NCI-H2029 treated with DMSO at 0.1 percent for 48 hours (cell line): ENCODE measurements around the gene COL6A3.

Experiments used
- DNase-seq: peaks from one replicate; lab custom pipeline; 2025; lab: John Stamatoyannopoulos, UW

COL6A3 gene

GRCh38 chr2:237413777-237414661 is at the start of gene COL6A3:
Gene COL6A3 (minus strand): TSS chr2:237414164. CDS start chr2:237396817, 17,347 bp downstream.
- no peak for DNase-seq

- DNase-seq: no peak
Observed at GRCh38 chr2:237459741-237460174, 45.8 kb upstream of the COL6A3 start.

GRCh38 chr2:237459226-237459625 is 45.3 kb upstream of the COL6A3 start:
- DNase-seq: no peak

GRCh38 chr2:237458519-237458918 is 44.6 kb upstream of the COL6A3 start:
- no peak for DNase-seq

GRCh38 chr2:237457388-237457941 is 43.5 kb upstream of the COL6A3 start:
- no peak for DNase-seq

GRCh38 chr2:237456200-237456843 is 42.4 kb upstream of the COL6A3 start:
- DNase-seq: peak; percentile 91

- no peak for DNase-seq
Observed at GRCh38 chr2:237455764-237456163, 41.8 kb upstream of the COL6A3 start.

- peak; percentile 20 for DNase-seq
Observed at GRCh38 chr2:237453671-237454070, 39.7 kb upstream of the COL6A3 start.

GRCh38 chr2:237452861-237453260 is 38.9 kb upstream of the COL6A3 start:
- no peak for DNase-seq

GRCh38 chr2:237451643-237452469 is 37.9 kb upstream of the COL6A3 start:
- no peak for DNase-seq

GRCh38 chr2:237450583-237450982 is 36.6 kb upstream of the COL6A3 start:
- DNase-seq: no peak

- no peak for DNase-seq
Observed at GRCh38 chr2:237450108-237450507, 36.1 kb upstream of the COL6A3 start.

- DNase-seq: peak; percentile 19
Observed at GRCh38 chr2:237449193-237449881, 35.4 kb upstream of the COL6A3 start.

- DNase-seq: no peak
Observed at GRCh38 chr2:237448626-237449025, 34.7 kb upstream of the COL6A3 start.

- no peak for DNase-seq
Observed at GRCh38 chr2:237448171-237448570, 34.2 kb upstream of the COL6A3 start.

GRCh38 chr2:237447496-237447895 is 33.5 kb upstream of the COL6A3 start:
- DNase-seq: no peak

- no peak for DNase-seq
Observed at GRCh38 chr2:237446338-237446665, 32.3 kb upstream of the COL6A3 start.

GRCh38 chr2:237445611-237446337 is 31.8 kb upstream of the COL6A3 start:
- no peak for DNase-seq

- DNase-seq: no peak
Observed at GRCh38 chr2:237444071-237444470, 30.1 kb upstream of the COL6A3 start.

- no peak for DNase-seq
Observed at GRCh38 chr2:237441605-237442274, 27.8 kb upstream of the COL6A3 start.
